ENCODE data around the gene ZNF534.
"Not testable (repeated sequence)": the region's sequence is repeated elsewhere in the genome, so short reads cannot be mapped to it uniquely, and the experiment has no call there.

The ZNF534 gene

DNA sequence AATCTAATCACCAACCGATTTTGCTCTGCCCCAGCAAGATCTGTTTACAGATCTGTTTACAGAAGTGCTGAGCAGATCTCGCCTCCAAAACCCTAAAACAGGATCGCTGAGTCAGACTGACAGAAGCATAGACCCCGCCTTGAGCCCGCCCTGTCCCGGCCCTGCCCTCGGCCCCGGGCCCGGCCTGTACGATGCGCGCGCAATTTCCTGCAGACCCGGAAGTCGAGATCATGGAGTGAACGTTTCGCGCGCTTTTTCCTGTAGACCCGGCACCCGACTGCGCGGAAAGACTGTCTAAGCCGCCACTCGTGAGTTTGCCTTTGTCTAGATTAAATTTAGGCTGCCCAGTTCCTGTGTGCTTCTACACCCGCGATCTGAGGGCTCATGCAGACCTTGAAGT is at the start of gene ZNF534:
Gene ZNF534, plus strand, starts transcription at position 212 of the 400 bp plus-strand sequence. CDS start 2,327 bp downstream, outside the sequence.
- no peak for DNase-seq

DNA sequence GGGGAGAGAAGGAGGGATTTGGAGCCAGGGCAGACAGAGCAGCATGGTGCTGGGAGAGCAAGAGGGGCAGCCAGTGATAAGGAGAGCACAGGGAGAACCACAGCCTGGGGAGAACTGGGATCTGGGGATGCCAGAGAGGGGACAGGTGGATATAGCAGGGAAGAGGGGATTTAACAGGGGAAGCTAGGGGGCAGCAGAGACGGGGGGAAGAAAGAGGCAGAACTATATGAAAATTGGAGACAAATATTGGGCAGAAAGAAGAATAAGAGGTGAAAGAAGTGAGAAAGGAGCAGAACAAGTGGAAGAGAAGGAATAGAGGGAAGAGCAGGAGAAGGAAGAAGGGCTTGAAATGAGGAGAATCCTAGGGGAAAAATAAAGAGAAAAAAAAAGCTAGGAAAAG is 37.8 kb upstream of the ZNF534 start:
- DNase-seq, result no peak

DNA sequence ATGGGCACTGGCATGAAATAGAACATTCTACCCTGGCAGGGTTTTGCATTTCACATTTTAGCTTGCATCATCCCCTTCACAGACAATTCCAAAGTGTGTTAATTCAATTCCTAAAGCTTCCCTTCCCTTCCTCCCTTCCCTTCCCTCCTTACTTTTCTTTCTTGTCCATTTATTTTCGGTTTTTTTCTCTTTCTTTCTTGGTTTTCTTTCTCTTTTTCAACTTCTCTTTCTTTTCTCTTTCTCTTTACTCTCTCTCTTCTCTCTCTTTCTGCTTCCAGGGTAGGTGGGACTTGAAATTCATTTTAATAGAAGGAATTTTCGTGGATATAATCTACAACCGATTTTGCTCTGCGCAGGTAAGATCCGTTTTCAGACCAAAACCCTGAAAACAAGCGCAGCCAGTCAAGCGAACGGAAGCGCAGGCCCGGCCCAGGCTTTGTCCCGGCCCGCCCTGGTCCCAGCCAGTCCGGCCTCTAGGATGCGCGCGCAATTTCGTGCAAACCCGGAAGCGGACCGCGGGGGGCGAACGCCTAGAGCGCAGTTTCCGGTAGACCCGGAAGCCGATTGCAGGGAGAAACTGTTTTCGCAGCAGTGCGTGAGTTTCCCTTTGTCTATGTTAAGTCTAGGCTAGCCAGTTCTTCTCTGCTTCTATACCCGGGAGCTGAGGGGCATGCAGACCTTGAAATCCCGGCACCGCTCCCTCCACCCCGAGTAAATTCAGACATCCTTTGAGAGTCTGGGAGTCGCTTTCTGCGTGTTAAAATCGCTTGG is 31.5 kb upstream of the ZNF534 start, which contains the start of gene ZNF528:
Gene ZNF528, plus strand, starts transcription at position 540 of the 771 bp plus-strand sequence. CDS start 4,165 bp downstream, outside the sequence.
- DNase-seq, result peak; percentile 98

DNA sequence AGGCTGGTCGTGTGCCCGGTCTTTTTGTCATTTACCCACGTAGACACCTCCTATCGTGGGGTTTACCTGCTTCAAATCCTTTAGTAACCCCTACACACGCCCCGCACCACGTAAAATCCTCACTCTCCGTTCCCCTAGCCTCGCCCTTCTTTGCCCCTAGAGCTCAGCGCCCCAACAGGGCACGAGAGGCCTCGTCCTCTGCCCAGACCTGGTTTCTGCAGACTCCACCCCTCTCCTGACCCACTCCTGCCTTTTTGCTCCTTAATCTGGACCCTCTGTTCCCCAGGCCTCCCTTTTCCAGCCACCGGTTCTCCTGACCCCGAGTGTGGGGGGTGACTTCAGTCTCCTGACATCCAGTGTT is 30.9 kb upstream of the ZNF534 start:
- no peak for DNase-seq

DNA sequence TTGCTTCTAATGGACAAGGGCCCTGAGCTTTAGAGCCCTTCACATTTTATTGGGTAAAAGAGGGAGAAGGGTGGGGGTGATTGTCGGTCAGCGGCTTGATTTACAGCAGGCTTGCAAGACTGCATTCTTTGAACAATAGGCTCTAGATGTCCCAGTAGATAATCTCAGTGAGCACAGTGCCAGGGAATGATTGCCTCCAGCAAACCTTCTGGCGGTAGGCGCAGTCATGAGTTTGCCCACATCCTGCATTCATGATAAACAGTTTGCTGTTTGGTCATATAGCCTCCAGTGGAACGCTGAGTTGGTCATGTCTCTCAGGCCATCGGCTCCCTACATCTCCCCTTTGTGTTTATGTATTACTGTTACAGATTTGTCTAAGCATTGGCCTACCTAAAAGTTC is 18.7 kb upstream of the ZNF534 start:
- no peak for DNase-seq

DNA sequence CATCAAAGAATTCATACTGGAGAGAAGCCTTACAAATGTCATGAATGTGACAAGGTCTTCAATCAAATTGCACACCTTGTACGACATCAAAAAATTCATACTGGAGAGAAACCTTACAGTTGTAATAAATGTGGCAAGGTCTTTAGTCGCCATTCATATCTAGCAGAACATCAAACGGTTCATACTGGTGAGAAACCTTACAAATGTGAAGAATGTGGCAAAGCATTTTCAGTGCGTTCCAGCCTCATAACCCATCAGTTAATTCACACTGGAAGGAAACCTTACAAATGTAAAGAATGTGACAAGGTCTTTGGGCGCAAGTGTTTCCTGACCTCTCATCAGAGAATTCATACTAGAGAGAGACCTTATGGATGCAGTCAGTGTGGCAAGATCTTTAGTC is 13.2 kb upstream of the ZNF534 start:
- DNase-seq, result no peak

DNA sequence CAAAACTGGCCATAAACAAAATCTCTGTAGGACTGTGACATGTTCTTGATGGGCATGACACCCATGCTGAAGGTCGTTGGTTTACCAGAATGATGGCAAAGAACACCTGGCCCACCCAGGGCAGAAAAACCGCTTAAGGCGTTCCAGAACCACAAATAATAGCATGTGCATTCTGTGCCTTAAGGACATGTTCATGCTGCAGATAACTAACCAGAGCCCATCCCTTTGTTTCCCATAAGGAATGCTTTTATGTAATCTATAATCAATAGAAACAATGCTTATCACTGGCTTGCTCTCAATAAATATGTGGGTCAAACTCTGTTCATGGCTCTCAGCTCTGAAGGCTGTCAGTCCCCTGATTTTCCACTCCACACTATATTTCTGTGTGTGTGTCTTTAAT is 13.2 kb downstream of the ZNF534 start:
- DNase-seq, result no peak

DNA sequence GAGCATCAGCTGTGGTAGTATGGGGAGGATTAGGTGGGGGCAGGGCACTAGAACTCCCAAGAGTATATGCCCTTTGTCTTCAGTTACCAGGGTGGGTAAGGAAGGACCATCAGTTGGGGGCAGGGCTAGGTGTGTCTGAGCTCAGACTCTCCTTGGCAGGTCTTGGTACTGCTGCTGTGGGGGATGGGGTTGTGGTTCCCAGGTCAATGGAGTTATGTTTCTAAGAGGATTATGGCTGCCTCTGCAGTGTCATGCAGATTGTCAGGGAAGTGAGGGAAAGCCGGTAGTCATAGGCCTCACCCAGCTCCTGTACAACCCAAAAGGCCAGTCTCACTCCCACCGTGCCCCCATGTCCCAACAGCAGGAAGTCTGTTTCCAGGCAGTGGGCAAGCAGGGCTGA is 15.6 kb downstream of the ZNF534 start:
- DNase-seq, result no peak

DNA sequence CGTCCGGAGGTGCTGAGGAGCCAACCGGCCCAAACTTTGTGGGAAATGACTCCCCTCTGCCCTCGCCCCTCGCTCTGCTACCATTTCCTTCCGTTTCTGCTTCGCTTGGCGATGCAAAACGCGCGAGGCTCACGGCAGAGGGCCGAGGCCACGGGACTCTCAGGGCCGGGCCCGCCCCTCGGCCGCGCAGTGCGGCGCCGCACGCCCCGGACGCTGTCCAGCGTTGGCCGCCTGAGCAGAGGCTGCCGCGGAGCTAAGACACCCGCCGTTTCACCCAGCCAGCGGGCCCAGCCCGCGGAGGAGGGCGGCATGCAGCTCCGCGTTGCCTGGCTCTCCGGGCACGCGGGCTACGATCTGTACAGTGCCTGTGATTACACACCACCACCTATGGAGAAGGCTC is 22.3 kb downstream of the ZNF534 start:
- no peak for DNase-seq

DNA sequence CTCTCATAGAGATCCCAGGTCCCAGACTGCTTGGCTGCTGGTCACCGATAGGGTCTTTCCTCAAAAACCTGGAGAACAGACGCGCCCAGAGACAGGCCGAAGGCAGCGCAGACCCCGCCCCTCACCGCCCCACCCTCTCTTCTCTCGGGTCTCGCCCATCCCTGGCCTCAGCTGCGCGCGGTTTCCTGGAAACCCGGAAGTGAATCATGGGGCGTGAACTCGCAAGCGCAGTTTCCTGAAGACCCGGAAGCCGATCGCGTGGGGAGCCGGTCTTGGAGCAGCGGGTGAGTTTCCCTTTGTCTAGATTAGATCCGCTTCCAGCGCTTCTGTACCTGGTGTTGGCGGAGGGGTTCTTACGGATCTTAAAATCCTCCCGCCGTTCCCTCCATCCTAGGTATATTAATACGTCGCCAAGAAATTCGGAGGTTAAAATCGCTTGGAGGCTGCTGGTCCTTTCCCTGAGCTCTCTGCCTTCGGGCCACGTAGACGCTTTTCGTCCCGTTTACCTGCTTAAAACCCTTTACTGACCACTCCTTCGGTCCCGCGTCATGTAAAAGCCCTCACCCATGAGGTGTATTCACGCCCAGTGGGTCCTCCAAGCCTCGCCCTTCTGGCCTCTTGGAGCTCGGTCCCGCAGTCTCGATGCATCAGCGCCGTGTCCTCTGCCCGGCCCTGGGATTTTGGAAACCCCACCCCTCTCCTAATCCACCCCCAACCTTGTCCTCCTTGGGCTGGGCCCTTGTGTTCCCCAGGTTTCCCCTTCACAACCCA is 24.6 kb downstream of the ZNF534 start, which contains the start of gene ZNF578:
Gene ZNF578, plus strand, starts transcription at position 230 of the 771 bp plus-strand sequence. CDS start 48,293 bp downstream, outside the sequence.
- DNase-seq, result peak; percentile 81

DNA sequence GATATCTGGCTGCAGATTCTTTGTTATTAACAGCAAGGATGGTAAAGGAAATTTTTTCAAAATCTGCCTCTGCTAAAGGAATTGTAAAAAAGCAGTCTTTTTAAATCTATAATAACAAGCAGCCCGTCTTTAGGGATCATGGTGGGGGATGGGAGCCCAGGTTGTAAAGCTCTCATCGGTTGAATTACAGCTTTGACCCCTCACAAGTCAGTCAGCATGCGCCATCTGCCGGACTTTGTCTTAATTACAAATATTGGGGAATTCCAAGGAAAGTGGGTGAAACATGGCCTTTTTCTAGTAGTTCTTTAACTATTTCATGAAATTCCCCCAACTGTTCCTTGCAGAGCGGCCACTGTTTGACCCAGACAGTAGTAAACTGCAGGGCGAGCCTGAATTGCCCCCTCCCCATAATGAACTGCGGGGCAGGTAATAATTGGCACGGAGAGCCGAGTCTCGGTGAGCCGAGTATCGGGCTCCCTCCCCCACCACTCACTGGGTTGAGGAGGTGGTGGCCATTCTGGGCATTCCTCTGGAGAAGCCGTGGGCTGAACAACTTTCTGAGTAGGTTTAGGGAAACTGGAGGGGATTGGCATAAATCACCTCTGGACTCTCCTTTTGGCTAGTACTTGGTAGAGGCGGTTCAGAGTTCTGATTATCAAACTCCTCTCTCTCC is 36.0 kb downstream of the ZNF534 start:
- DNase-seq, result no peak

DNA sequence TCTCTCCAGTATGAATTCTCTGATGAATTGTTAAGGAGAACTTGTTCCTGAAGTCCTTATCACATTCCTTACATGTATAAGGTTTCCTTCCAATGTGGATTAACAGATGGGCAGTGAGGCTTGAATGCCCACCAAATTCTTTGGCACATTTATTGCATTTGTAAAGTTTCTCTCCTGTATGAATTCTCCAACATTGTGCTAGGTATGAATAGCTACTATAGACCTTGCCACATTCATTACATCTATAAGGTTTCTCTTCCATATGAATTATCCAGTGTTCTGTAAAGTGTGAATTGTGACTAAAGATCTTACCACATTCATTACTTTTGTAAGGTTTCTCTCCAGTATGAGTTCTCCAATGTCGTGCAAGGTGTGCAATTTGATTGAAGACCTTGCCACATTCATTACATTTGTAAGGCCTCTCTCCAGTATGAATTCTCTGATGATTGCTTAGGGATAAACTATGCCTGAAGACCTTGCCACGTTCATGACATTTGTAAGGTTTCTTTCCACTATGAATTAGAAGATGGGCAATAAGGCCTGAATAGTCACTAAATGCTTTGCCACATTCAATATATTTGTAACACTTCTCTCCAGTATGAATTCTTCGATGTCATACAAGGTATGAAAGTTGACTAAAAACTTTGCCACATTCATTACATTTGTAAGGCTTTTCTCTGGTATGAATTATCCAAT is 44.9 kb downstream of the ZNF534 start:
- no peak for DNase-seq

DNA sequence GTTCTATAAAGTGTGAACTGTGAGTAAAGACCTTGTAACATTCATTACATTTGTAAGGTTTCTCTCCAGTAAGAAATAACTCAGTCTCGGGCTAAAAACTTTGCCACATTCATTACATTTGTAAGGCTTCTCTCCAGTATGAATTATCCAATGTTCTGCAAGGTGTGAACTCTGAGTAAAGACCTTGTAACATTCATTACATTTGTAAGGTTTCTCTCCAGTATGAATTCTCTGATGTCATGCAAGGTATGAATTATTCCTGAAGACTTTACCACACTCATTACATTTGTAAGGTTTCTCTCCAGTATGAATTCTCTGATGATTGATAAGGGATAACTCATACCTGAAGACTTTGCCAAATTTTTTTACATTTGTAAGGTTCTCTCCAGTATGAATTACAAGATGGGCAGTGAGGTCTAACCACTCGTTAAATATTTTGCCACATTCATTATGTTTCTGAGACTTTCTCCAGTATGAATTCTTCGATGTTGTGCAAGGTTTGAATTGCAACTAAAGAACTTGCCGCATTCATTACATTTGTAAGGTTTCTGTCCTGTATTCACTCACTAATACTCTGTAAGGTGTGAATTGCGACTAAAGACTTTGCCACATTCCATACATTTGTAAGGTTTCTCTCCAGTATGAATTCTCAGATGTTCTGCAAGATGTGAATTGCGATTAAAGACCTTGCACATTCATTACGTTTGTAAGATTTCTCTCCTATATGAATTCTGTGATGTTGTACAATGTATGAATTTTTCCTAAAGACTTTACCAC is 45.6 kb downstream of the ZNF534 start:
- no peak for DNase-seq

DNA sequence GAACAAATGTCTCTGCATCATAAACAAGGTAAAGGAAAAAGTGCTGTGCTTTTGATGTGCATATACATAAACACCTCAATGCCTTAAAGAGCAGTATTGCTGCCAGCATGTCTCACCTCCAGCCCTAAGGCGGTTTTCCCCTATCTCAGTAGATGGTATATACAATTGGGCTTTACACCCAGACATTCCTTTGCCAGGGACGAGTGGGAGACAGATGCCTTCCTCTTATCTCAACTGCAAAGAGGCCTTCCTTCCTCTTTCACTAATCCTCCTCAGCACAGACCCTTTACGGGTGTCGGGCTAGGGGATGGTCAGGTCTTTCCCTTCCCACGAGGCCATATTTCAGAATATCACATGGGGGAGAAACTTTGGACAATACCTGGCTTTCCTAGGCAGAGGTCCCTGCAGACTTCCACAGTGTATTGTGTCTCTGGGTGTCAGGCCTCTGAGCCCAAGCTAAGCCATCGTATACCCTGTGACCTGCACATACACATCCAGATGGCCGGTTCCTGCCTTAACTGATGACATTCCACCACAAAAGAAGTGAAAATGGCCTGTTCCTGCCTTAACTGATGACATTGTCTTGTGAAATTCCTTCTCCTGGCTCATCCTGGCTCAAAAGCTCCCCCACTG is 55.3 kb downstream of the ZNF534 start:
- DNase-seq, result not testable (repeated sequence)

DNA sequence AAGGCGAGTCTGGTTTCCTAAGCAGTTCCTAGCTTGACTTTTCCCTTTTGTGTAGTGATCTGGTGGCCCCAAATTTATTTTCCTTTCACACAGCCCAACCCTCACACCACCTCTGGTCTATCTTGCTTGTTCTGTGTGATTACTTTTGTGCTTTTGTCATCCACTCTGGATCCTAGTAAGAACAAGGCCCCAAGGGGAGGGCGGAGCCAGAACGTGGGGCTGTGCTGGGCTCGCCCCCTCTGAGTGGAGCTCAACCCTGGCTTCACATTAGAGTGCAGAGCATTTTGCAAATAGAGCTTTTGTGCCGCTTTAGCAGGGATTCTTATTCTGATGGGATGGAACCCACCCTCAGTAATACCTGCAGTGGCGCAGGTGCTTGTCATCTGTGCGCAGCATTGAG is 56.1 kb downstream of the ZNF534 start:
- DNase-seq, result not testable (repeated sequence)

DNA sequence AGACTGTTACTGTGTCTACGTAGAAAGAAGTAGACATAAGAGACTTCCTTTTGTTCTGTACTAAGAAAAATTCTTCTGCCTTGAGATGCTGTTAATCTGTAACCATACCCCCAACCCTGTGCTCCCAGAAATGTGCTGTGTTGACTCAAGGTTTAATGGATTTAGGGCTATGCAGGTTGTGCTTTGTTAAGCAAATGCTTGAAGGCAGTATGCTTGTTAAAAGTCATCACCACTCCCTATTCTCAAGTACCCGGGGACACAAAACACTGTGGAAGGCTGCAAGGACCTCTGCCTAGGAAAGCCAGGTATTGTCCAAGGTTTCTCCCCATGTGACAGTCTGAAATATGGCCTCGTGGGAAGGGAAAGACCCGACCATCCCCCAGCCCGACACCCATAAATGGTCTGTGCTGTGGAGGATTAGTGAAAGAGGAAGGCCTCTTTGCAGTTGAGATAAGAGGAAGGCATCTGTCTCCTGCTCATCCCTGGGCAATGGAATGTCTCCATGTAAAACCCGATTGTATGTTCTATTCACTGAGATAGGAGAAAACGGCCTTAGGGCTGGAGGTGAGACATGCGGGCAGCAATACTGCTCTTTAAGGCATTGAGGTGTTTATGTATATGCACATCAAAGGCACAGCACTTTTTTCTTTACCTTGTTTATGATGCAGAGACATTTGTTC is 56.8 kb downstream of the ZNF534 start:
- DNase-seq, result not testable (repeated sequence)

DNA sequence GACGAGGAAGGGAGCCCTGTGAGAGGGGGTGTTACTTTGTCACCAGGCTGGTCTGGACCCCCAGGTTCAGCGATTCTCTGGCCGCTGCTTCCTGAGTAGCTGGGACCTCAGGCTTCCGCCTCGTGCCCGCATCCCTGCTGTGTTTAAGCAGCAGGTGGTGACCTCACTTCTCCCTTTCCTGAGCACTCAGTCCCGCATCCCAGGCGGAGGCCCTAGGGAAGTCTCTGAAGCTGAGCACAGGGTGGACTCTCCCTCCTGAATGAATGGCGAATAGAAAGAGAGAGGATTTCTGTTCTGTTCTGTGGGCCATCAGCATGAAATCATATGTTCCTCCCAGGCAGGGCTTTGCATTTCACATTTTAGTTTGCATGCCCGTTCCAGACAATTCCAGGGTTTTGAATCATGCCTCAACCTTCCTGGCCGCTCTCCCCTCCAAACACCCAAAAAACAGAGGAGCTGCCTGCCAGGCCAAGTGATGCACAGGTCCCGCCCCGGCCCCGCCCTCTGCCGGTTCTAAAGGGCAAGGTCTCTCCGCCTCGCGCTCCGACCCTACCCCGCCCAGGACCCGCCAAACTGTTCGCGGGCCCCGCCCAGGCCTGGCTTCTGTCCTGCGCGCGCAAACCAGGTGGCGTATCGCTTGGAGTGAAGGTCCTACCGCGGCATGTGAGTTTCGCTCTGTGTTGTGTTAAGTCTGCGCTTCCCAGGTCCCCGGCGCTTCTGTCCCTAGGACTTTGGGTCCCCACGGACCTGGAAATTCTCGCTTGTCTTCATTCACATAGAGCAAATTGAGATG is 63.4 kb downstream of the ZNF534 start:
- no peak for DNase-seq

DNA sequence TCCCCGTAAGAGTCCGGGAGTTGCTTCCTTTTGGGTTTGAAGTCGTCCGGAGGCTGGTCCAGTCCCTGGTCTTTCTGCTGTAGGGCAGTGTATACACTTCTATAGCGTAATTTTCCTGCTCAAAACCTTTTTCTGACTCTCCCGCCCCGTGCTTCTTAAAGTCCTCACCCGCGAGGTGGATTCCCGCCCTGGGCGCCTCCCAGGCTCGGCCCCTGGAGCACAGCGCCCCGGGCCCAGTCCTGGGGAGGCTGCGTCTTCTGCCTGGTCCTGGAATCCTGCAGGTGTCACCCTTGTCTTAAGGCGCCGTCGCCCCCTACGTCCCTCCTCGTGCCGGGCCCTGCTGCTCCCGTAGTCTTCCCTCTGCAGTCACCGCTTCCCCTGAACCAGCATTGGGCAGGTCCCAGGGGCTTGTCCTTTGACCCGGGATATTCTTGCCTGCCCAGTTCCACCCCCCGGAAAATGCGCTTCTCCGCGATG is 64.1 kb downstream of the ZNF534 start:
- no peak for DNase-seq

DNA sequence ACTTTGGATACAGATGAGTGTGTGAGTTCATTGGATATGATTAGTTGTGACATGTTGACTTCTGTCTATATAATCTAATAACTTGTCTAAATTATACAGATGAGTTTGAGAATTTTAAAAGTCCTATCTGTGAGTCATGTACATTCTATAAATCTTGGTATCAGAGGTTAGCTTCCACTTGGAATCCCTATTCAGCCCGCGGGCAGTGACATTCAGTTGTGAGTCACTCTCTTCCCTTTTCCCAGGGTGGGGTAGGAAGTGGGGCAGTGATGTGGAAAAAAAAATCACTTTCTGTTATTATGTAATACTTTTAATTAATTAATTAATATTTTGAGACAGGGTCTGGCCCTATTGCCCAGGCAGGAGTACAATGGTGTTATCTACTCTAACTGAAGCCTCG is 65.6 kb downstream of the ZNF534 start:
- no peak for DNase-seq

DNA sequence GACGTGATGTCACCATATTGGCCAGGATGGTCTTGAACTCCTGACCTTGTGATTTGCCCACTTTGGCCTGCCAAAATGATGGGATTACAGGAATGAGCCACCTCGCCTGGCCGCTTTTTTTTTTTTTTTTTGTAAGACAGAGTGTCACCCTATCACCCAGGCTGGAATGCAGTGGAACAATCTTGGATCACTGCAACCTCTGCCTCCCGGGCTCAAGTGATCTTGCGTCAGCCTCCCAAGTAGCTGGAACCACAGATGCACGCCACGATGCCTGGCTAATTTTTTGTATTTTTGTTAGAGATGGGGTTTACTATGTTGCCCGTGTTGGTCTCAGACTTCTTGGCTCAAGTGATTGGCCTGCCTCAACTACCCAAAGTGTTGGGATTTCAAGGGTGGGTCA is 69.6 kb downstream of the ZNF534 start:
- DNase-seq, result no peak

Data from activated CD8-positive, alpha-beta memory T cell treated with anti-CD3 and anti-CD28 coated beads for 24 hours (primary cell).